ENCODE data around the gene GNAS-AS1.

The GNAS-AS1 gene

DNA sequence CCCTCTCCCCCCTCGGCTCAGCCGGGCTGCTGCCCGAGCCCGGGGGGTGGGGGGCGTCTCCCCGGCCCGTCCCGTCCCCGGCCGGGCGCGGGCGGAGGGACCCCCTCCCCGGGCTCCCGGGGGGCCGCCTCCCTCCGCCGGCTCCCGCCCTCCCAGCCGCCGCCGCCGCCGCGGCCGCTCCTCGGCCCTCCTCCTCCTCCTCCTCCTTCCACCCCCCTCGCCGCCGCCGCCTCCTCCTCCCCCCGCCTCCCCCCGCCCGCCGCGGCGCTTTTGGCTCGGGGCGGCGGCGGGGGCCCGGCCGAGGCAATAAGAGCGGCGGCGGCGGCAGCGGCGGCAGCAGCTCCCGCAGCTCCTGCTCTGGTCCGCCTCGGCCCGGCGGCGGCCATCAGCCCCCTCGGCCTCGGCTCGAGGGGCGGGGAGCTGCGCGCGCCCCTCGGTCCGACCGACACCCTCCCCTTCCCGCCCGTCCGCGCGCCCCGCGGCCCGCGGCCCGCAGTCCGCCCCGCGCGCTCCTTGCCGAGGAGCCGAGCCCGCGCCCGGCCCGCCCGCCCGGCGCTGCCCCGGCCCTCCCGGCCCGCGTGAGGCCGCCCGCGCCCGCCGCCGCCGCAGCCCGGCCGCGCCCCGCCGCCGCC is 40.5 kb upstream of the GNAS-AS1 start:
- DNase-seq (ENCODE audit: low spot score in 2 of 2): peak; percentile 64 to 85
- in situ Hi-C loops (cut with MboI; ENCODE audit: low sequenced_read_pairs): no loop called here
- Histone ChIP-seq H3K9me3 (0 out of 2 replicates have a peak, but pooled peaks cover 3% of the 10 kb centered on the region), H3K36me3 (replicated peaks) (peaks cover 8% of the 10 kb centered on the region), H3K27me3 (ENCODE audit: low read depth) (no peaks in the 10 kb centered on the region), H3K4me1 (peaks cover 25% of the 10 kb centered on the region), H3K4me3 (peak overlapping the region; percentile 75)

GRCh38 chr20:58890518-58891085 is 39.9 kb upstream of the GNAS-AS1 start:
- peak; percentile 76 to 87 for DNase-seq (ENCODE audit: low spot score in 2 of 2)
- in situ Hi-C loops (cut with MboI; ENCODE audit: low sequenced_read_pairs): no loop called here
- Histone ChIP-seq H3K4me3 (peak overlapping the region; percentile 30), H3K9me3 (peaks cover 6% of the 10 kb centered on the region; the same call in 1 of the 2 replicates), H3K4me1 (peaks cover 24% of the 10 kb centered on the region), H3K27me3 (ENCODE audit: low read depth) (no peaks in the 10 kb centered on the region), H3K36me3 (replicated peaks) (peaks cover 2% of the 10 kb centered on the region)

DNA sequence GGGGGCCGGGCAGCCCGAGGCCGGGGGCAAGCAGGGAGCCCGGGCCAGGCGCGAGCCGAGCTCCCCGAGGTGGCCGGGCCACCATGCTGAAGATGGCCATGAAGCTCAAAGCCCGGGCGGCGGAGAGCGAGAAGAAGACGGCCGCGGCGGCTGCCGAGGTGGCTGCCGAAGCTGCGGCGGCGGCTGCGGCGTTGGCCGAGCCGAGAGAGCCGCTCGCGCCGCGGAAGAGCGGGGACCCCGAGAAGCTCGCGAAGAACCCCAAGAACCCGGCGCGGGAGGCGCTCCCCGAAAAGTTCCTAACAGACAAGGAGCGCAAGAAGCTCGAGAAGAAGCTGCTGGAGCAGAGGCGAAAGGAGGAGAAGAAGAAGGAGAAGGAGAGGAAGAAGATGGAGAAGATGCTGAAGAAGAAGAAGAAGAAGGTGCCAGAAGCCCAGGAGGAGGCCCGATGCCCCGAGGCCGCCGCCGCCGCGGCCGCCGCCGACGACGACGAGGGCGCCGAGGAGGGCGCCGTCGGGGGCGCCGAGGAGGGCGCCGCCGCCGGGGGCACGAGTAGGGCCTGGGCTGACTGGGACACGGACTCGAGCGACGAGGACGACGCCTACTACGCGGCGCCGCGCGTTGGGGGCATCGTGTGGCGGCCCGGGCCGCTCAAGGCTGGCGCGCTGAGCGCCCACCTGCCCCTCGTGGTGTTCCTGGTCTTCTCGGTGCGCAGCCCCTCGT is 39.3 kb upstream of the GNAS-AS1 start:
- no peaks in the 10 kb centered on the region for H3K36me3 ChIP-seq (replicated peaks)
- H3K27me3 ChIP-seq (ENCODE audit: low read depth): no peaks in the 10 kb centered on the region
- peaks cover 17% of the 10 kb centered on the region for H3K4me1 ChIP-seq
- H3K4me3 ChIP-seq: peak overlapping the region; percentile 30; the same call in 1 of the 2 replicates
- in situ Hi-C loops (cut with MboI; ENCODE audit: low sequenced_read_pairs): no loop called here
- no peak for DNase-seq (ENCODE audit: low spot score in 2 of 2)
- H3K9me3 ChIP-seq: peaks cover 9% of the 10 kb centered on the region; the same call in 1 of the 2 replicates

DNA sequence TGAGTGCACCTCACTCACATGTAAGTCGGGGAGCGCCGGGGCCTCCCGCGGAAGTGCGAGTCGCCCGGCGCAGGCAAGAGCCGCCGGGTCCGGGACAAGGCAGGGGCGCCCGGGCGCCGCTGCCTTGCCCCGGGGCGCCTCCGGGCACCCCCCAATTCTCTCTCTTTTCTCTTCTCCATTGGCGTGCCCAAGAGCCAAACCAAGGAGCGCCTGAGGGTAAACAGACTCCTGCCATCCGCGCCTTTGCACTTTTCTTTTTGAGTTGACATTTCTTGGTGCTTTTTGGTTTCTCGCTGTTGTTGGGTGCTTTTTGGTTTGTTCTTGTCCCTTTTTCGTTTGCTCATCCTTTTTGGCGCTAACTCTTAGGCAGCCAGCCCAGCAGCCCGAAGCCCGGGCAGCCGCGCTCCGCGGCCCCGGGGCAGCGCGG is 38.6 kb upstream of the GNAS-AS1 start:
- Histone ChIP-seq H3K9me3 (peaks cover 9% of the 10 kb centered on the region; the same call in 1 of the 2 replicates), H3K4me1 (peaks cover 11% of the 10 kb centered on the region), H3K4me3 (no peak overlapping the region), H3K27me3 (ENCODE audit: low read depth) (no peaks in the 10 kb centered on the region), H3K36me3 (replicated peaks) (no peaks in the 10 kb centered on the region)
- no peak for DNase-seq (ENCODE audit: low spot score in 2 of 2)
- in situ Hi-C loops (cut with MboI; ENCODE audit: low sequenced_read_pairs): no loop called here

GRCh38 chr20:58888521-58889333 is 38.0 kb upstream of the GNAS-AS1 start:
- Histone ChIP-seq H3K27me3 (ENCODE audit: low read depth) (no peaks in the 10 kb centered on the region), H3K36me3 (replicated peaks) (no peaks in the 10 kb centered on the region), H3K4me1 (peaks cover 11% of the 10 kb centered on the region), H3K4me3 (no peak overlapping the region), H3K9me3 (peaks cover 9% of the 10 kb centered on the region; the same call in 1 of the 2 replicates)
- no peak for DNase-seq (ENCODE audit: low spot score in 2 of 2)
- in situ Hi-C loops (cut with MboI; ENCODE audit: low sequenced_read_pairs): no loop called here

DNA sequence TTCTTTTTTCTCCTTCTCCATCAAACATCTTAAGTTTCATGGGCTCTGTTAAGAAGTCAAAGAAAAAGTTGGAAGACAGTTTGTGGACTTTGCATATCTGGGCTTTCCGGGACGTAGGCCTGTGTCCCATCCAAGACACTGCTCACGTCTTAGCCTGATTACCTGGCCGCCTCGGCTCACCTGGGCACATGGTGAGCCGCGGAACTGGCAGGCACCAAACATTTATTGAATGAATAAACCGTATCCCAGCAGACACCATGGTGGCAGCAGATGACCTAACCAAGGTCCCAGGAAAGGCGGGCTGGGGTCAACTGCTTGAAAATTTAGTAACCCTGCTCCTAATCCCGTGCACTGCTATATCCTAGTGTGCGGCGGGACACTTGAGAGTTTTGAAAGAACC is 37.4 kb upstream of the GNAS-AS1 start:
- in situ Hi-C loops (cut with MboI; ENCODE audit: low sequenced_read_pairs): no loop called here
- Histone ChIP-seq H3K27me3 (ENCODE audit: low read depth) (no peaks in the 10 kb centered on the region), H3K36me3 (replicated peaks) (no peaks in the 10 kb centered on the region), H3K9me3 (peaks cover 9% of the 10 kb centered on the region; the same call in 1 of the 2 replicates), H3K4me3 (no peak overlapping the region), H3K4me1 (peaks cover 13% of the 10 kb centered on the region)
- no peak for DNase-seq (ENCODE audit: low spot score in 2 of 2)

DNA sequence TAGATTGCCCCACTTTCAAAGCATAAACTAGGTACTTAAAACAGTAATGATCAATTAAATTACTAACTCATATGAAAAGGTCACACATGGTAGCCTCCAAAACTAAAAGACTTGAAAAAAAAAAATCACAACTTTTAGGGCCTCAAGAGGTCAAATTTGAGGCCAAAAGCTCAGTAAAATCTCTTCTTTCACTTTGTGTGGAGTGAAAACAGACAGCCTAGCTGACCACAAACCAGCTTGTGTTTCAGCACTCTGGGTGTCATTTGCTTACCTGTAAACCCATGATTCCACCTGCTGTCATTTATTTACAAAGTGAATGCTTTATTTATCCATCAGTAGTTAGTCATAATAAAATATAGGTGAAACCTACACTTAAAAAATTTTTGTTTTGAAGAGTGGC is 35.8 kb upstream of the GNAS-AS1 start:
- no peak for DNase-seq (ENCODE audit: low spot score in 2 of 2)
- Histone ChIP-seq H3K36me3 (replicated peaks) (no peaks in the 10 kb centered on the region), H3K4me3 (no peak overlapping the region), H3K27me3 (ENCODE audit: low read depth) (no peaks in the 10 kb centered on the region), H3K9me3 (peaks cover 9% of the 10 kb centered on the region; the same call in 1 of the 2 replicates), H3K4me1 (peaks cover 21% of the 10 kb centered on the region)
- in situ Hi-C loops (cut with MboI; ENCODE audit: low sequenced_read_pairs): no loop called here

DNA sequence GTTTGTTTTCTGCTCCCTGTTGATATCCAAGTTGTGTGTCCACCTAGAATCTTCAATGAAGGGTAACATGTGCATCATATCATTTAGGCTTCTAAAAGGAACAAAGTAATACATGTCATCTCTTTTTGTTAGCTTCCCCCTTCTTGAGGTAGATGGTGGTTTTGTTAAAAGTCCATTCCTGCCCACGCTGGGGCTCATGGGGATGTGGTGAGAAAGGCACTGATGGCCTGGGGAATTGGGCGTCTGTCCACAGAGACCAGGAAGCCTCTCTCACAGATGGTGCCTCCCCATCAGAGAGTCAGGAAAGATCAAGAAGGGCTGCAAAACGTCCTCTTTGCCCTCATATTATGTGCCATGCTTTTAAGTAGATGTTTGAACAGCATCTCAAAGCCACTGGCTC is 34.3 kb upstream of the GNAS-AS1 start:
- Histone ChIP-seq H3K4me3 (no peak overlapping the region), H3K4me1 (peaks cover 24% of the 10 kb centered on the region), H3K27me3 (ENCODE audit: low read depth) (no peaks in the 10 kb centered on the region), H3K36me3 (replicated peaks) (no peaks in the 10 kb centered on the region), H3K9me3 (peaks cover 9% of the 10 kb centered on the region; the same call in 1 of the 2 replicates)
- in situ Hi-C loops (cut with MboI; ENCODE audit: low sequenced_read_pairs): no loop called here
- DNase-seq (ENCODE audit: low spot score in 2 of 2): no peak

GRCh38 chr20:58883241-58883691 is 32.6 kb upstream of the GNAS-AS1 start:
- Histone ChIP-seq H3K36me3 (replicated peaks) (no peaks in the 10 kb centered on the region), H3K4me1 (peaks cover 32% of the 10 kb centered on the region), H3K9me3 (peaks cover 9% of the 10 kb centered on the region; the same call in 1 of the 2 replicates), H3K27me3 (ENCODE audit: low read depth) (no peaks in the 10 kb centered on the region), H3K4me3 (peak overlapping the region; percentile 1; the same call in 1 of the 2 replicates)
- DNase-seq (ENCODE audit: low spot score in 2 of 2): peak; percentile 79 to 90
- in situ Hi-C loops (cut with MboI; ENCODE audit: low sequenced_read_pairs): no loop called here

DNA sequence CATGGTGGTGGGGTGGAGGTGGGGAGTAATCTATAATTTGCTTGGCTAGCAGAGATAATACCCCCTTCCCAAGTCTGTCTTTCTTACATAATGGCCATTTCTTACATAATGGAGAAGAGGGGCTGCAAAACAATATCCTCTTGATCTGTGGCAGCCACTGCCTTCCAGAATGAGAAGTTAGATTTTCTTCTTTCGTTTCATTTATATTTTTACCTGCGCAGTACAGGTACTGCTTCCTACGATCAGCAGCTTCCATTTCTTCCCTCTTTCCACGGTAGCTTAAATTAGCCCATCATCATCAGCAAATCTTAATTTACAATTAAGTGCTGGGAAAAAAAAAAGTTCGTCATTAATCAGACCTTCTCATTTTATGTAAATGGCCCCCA is 32.0 kb upstream of the GNAS-AS1 start:
- in situ Hi-C loops (cut with MboI; ENCODE audit: low sequenced_read_pairs): no loop called here
- DNase-seq (ENCODE audit: low spot score in 2 of 2): no peak
- peaks cover 9% of the 10 kb centered on the region; the same call in 1 of the 2 replicates for H3K9me3 ChIP-seq
- no peaks in the 10 kb centered on the region for H3K36me3 ChIP-seq (replicated peaks)
- H3K27me3 ChIP-seq (ENCODE audit: low read depth): no peaks in the 10 kb centered on the region
- peaks cover 34% of the 10 kb centered on the region for H3K4me1 ChIP-seq
- no peak overlapping the region for H3K4me3 ChIP-seq

- in situ Hi-C loops (cut with MboI; ENCODE audit: low sequenced_read_pairs): no loop called here
- Histone ChIP-seq H3K4me1 (peaks cover 34% of the 10 kb centered on the region), H3K27me3 (ENCODE audit: low read depth) (no peaks in the 10 kb centered on the region), H3K36me3 (replicated peaks) (no peaks in the 10 kb centered on the region), H3K9me3 (peaks cover 6% of the 10 kb centered on the region; the same call in 1 of the 2 replicates), H3K4me3 (no peak overlapping the region)
- DNase-seq (ENCODE audit: low spot score in 2 of 2): no peak
These were observed 30.5 kb upstream of the GNAS-AS1 start for GRCh38 chr20:58880994-58881752.

DNA sequence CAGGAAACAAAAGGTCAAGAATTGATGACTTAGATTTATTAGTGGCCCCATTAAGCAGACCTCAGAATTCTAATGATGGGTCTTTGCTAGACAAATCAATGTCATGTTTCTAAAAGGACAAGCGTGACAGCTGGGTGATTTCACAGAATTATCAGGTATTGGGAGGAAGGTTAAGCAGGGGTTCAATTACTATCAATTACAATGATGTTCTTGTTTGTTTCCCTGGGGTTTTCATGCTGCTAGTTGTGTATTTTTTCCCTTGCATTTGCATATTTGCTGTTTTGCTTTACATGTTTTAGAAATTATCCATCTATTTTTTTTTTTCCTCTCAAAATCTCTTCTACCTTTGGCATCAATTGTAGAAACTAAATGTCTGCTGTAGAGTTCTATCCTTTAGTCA is 29.7 kb upstream of the GNAS-AS1 start:
- in situ Hi-C loops (cut with MboI; ENCODE audit: low sequenced_read_pairs): no loop called here
- no peaks in the 10 kb centered on the region for H3K36me3 ChIP-seq (replicated peaks)
- H3K9me3 ChIP-seq: peaks cover 3% of the 10 kb centered on the region; the same call in 1 of the 2 replicates
- no peak for DNase-seq (ENCODE audit: low spot score in 2 of 2)
- no peak overlapping the region for H3K4me3 ChIP-seq
- H3K27me3 ChIP-seq (ENCODE audit: low read depth): no peaks in the 10 kb centered on the region
- peaks cover 34% of the 10 kb centered on the region for H3K4me1 ChIP-seq

- H3K27me3 ChIP-seq (ENCODE audit: low read depth): no peaks in the 10 kb centered on the region
- peaks cover 26% of the 10 kb centered on the region for H3K4me1 ChIP-seq
- H3K36me3 ChIP-seq (replicated peaks): no peaks in the 10 kb centered on the region
- no peaks in the 10 kb centered on the region for H3K9me3 ChIP-seq
- no peak for DNase-seq (ENCODE audit: low spot score in 2 of 2)
- in situ Hi-C loops (cut with MboI; ENCODE audit: low sequenced_read_pairs): loop anchor here (10.0 kb wide), 1 partner anchor 526 kb away; no protein-coding TSS in a partner anchor
- no peak overlapping the region for H3K4me3 ChIP-seq
These were observed 27.7 kb upstream of the GNAS-AS1 start for GRCh38 chr20:58878399-58878798.

Measured in HAP-1 (cell line).